ENCODE data around the gene ICA1L.

The ICA1L gene

GRCh38 chr2:202871300-202872141 is at the start of gene ICA1L (continued):
- TF ChIP-seq ZBTB17 (tag by site-specific recombination; IDR thresholded peaks at IDR 0.05) (0 out of 2 replicates have a peak, but pooled peaks have one; percentile 7), ZNF501 (tag by site-specific recombination; IDR thresholded peaks at IDR 0.05) (0 out of 2 replicates have a peak, but pooled peaks have one; percentile 33), ZNF600 (tag by site-specific recombination; IDR thresholded peaks at IDR 0.05) (peak; percentile 57; the same call in 1 of the 2 replicates), ZNF558 (tag by site-specific recombination; IDR thresholded peaks at IDR 0.05) (no peak), ZNF624 (tag by site-specific recombination; IDR thresholded peaks at IDR 0.05) (no peak), ZNF274 (IDR thresholded peaks at IDR 0.05; ENCODE audit: low read length) (no peak), ZNF274 (tag by site-specific recombination; IDR thresholded peaks at IDR 0.05; ENCODE audit: borderline replicate concordance) (no peak), KLF16 (tag by site-specific recombination; IDR thresholded peaks at IDR 0.05) (no peak), ZFHX2 (tag by site-specific recombination; conservative IDR thresholded peaks at IDR 0.05) (peak; percentile 28), ZNF654 (tag by site-specific recombination; IDR thresholded peaks at IDR 0.05; ENCODE audit: low read depth) (no peak), ZNF138 (tag by site-specific recombination; IDR thresholded peaks at IDR 0.05; ENCODE audit: borderline replicate concordance) (no peak), ELK4 (IDR thresholded peaks at IDR 0.05; ENCODE audit: borderline replicate concordance, low read depth, low read length) (no peak), OSR2 (tag by site-specific recombination; IDR thresholded peaks at IDR 0.05) (peak; percentile 39; the same call in 1 of the 2 replicates), MYNN (tag by site-specific recombination; IDR thresholded peaks at IDR 0.05; ENCODE audit: borderline replicate concordance) (no peak), SALL2 (tag by site-specific recombination; IDR thresholded peaks at IDR 0.05; ENCODE audit: borderline replicate concordance) (no peak), ZNF596 (tag by site-specific recombination; IDR thresholded peaks at IDR 0.05) (no peak), KLF8 (tag by site-specific recombination; IDR thresholded peaks at IDR 0.05) (peak; percentile 48; the same call in 1 of the 2 replicates), ZNF664 (tag by site-specific recombination; IDR thresholded peaks at IDR 0.05) (no peak), ZNF391 (tag by site-specific recombination; IDR thresholded peaks at IDR 0.05; ENCODE audit: borderline replicate concordance, low read depth) (no peak), ZNF350 (tag by site-specific recombination; IDR thresholded peaks at IDR 0.05) (no peak), REPIN1 (tag by site-specific recombination; IDR thresholded peaks at IDR 0.05; ENCODE audit: low read depth) (no peak), ZNF302 (tag by site-specific recombination; IDR thresholded peaks at IDR 0.05; ENCODE audit: low read depth) (no peak), ZNF280D (tag by site-specific recombination; IDR thresholded peaks at IDR 0.05) (no peak), AEBP2 (tag by site-specific recombination; IDR thresholded peaks at IDR 0.05; ENCODE audit: borderline replicate concordance) (no peak), ZNF707 (tag by site-specific recombination; IDR thresholded peaks at IDR 0.05) (no peak)
- TF ChIP-seq, protein P1, sequence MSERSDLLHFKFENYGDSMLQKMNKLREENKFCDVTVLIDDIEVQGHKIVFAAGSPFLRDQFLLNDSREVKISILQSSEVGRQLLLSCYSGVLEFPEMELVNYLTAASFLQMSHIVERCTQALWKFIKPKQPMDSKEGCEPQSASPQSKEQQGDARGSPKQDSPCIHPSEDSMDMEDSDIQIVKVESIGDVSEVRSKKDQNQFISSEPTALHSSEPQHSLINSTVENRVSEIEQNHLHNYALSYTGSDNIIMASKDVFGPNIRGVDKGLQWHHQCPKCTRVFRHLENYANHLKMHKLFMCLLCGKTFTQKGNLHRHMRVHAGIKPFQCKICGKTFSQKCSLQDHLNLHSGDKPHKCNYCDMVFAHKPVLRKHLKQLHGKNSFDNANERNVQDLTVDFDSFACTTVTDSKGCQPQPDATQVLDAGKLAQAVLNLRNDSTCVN (tag by site-specific recombination; optimal IDR thresholded peaks at IDR 0.05), result peak; percentile 89
- TF ChIP-seq, protein P2, sequence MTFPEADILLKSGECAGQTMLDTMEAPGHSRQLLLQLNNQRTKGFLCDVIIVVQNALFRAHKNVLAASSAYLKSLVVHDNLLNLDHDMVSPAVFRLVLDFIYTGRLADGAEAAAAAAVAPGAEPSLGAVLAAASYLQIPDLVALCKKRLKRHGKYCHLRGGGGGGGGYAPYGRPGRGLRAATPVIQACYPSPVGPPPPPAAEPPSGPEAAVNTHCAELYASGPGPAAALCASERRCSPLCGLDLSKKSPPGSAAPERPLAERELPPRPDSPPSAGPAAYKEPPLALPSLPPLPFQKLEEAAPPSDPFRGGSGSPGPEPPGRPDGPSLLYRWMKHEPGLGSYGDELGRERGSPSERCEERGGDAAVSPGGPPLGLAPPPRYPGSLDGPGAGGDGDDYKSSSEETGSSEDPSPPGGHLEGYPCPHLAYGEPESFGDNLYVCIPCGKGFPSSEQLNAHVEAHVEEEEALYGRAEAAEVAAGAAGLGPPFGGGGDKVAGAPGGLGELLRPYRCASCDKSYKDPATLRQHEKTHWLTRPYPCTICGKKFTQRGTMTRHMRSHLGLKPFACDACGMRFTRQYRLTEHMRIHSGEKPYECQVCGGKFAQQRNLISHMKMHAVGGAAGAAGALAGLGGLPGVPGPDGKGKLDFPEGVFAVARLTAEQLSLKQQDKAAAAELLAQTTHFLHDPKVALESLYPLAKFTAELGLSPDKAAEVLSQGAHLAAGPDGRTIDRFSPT (tag by site-specific recombination; IDR thresholded peaks at IDR 0.05), result no peak

Measured in HEK293 (cell line).